Esophagus squamous epithelium (tissue), 4 donors: ENCODE data around the gene NUP188.

ENCODE experiments used
- CTCF ChIP-seq, 6 experiments: fragments of 450-650 bp in 4 of 6; fragments of 200-600 bp in 2 of 6; sonication (generic) in 2 of 6; IDR thresholded peaks; one replicate each; pipeline ENCODE4 v1.5.1; 2016 to 2019; ENCODE audit warnings: antibody characterized with exemption in 6 of 6, mild to moderate bottlenecking in 4 of 6, moderate library complexity in 4 of 6
- POLR2A ChIP-seq, 4 donors: fragments of 450-650 bp; IDR thresholded peaks; one replicate each; pipeline ENCODE4 v1.6.1; 2017; ENCODE audit warnings: antibody characterized with exemption in 4 of 4, mild to moderate bottlenecking in 4 of 4, moderate library complexity in 3 of 4

- TF ChIP-seq CTCF (IDR thresholded peaks at IDR 0.05) (no peak), POLR2A (IDR thresholded peaks at IDR 0.05) (no peak)
Observed at GRCh38 chr9:128916745-128917144, 30.8 kb upstream of the NUP188 start.
